ENCODE results near the gene TMEM255B.
A peak's percentile ranks its signal among the peaks of the same experiment; 100 is the strongest.

TMEM255B gene

DNA sequence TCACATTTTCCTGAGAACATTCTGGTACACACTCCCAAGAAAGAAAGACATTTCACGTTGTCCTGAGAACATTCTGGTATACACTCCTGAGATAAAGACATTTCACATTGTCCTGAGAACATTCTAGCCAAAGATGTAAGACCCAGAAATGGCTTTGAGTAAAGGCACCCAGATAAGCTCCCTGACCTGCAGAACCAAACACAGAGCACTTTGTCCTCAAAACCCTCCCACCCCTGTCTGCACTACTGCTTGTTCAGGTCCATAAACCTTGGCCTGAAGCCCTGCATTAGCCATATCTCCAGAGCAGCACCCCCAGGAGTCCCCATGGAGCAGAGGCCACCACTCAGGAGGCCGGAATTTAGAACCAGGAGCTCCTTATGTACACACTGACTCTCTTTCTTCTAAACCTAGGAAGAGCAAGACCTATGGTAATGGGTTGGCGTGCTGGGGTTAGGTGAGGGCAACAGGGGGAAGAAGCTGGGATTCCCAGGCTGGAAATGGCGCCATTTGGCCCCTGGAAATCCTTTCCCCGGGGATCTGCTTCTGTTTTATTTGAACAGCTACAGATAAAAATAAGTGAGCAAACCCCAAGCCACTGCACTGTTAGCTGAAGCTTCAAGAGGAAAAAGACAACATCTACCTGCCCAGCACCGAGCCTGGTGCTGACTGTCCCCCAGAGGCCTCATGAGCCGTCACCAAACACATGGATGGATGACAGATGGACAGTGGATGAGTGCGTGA, 91.1 kb downstream of the TMEM255B start:
- Mint-ChIP-seq H3K27ac (no peak overlapping the region), H3K4me1 (peaks cover 49% of the 10 kb centered on the region), H3K27me3 (peaks cover 15% of the 10 kb centered on the region), H3K9me3 (no peaks in the 10 kb centered on the region), H3K4me3 (no peak overlapping the region)
- DNase-seq (no peak), ATAC-seq (no peak)

DNA sequence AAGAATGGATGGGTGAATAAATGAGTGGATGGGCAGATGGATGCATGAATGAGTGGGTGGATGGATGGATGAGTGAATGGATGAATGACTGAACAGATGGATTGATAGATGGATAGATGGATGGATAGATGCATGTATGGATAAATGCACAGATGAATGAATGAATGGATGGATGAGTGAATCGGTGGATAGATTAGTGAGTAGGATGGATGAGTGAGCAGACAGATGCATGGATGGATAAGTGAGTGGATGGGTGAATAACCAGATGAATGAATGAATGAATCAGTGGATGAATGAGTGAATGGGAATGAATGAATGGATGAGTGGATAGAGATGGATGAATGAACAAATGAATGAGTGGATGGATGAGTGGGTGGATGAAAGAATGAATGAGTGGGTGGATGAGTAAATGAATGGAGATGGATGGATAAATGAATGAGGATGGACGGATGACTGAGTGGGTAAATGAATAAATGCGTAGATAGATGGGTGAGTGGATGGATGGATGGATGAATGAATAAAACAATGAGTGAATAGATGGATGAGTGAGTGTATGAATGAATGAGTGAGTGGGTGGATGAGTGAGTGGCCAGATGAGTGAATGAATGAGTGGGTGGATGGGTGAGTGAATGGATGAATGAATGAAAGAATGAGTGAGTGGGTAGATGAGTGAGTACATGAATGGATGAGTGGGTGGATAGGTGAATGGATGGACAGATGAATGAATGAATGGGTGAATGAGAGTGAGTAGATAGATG, 91.9 kb downstream of the TMEM255B start:
- DNase-seq, result no peak
- ATAC-seq, result no peak

DNA sequence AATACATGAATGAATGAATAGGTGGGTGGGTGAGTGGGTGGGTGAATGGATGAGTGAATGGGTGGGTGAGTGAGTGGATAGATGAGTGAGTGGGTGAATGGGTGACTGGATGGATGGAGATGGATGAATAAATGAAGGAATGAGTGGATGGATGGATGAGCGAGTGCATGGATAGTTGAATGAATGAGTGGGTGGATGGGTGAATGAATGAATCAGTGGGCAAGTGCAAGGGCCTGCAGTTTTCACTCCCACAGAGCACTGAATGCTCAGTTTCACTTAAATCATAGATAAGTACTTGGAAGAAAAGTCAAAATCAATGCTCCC, 92.4 kb downstream of the TMEM255B start:
- no peak overlapping the region for H3K4me3 Mint-ChIP-seq
- H3K9me3 Mint-ChIP-seq, result no peaks in the 10 kb centered on the region
- H3K27me3 Mint-ChIP-seq, result peaks cover 21% of the 10 kb centered on the region
- no peak overlapping the region for H3K27ac Mint-ChIP-seq
- DNase-seq (no peak), ATAC-seq (no peak)
- H3K4me1 Mint-ChIP-seq, result peaks cover 36% of the 10 kb centered on the region

More for the DNA sequence above, 91.9 kb downstream of the TMEM255B start:
- no peaks in the 10 kb centered on the region for H3K9me3 Mint-ChIP-seq
- H3K4me3 Mint-ChIP-seq, result no peak overlapping the region
- peaks cover 16% of the 10 kb centered on the region for H3K27me3 Mint-ChIP-seq
- H3K4me1 Mint-ChIP-seq, result peaks cover 41% of the 10 kb centered on the region
- no peak overlapping the region for H3K27ac Mint-ChIP-seq

DNA sequence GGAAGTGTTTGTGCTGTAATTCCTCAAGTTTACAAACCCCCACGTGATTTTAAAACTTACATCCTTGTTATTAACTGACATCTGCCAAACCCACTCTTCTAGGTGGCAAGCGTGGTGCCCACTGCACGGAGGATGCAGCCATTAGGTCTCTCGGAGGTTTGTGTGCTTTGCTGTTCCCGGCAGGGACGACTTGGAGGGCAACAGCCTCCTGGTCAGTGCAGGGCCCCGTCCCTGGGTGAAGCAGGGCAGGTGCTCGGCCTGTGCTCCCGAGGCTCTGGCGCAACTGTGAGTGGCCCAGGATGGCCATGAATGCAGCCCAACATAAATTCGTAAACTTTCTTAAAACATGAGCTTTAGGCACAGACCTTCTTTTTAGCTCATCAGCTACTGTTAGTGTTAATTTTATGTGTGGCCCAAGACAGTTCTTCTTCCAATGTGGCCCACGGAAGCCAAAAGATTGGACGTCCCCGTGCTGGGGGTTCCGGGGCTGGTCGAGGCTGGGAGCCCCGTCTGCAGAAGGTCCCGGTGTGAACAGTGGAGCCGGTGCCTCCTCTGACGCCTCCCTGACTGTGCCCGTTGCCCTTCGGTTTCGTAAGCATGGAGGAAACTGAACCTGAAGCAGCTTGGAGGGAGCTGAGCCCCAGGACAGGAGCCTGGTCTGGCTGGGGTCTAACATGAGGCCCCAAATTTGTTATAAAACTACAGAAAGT, 93.0 kb downstream of the TMEM255B start:
- peaks cover 22% of the 10 kb centered on the region for H3K27me3 Mint-ChIP-seq
- no peak overlapping the region for H3K4me3 Mint-ChIP-seq
- no peaks in the 10 kb centered on the region for H3K9me3 Mint-ChIP-seq
- no peak overlapping the region for H3K27ac Mint-ChIP-seq
- ATAC-seq (no peak), DNase-seq (no peak)
- H3K4me1 Mint-ChIP-seq, result peaks cover 30% of the 10 kb centered on the region

DNA sequence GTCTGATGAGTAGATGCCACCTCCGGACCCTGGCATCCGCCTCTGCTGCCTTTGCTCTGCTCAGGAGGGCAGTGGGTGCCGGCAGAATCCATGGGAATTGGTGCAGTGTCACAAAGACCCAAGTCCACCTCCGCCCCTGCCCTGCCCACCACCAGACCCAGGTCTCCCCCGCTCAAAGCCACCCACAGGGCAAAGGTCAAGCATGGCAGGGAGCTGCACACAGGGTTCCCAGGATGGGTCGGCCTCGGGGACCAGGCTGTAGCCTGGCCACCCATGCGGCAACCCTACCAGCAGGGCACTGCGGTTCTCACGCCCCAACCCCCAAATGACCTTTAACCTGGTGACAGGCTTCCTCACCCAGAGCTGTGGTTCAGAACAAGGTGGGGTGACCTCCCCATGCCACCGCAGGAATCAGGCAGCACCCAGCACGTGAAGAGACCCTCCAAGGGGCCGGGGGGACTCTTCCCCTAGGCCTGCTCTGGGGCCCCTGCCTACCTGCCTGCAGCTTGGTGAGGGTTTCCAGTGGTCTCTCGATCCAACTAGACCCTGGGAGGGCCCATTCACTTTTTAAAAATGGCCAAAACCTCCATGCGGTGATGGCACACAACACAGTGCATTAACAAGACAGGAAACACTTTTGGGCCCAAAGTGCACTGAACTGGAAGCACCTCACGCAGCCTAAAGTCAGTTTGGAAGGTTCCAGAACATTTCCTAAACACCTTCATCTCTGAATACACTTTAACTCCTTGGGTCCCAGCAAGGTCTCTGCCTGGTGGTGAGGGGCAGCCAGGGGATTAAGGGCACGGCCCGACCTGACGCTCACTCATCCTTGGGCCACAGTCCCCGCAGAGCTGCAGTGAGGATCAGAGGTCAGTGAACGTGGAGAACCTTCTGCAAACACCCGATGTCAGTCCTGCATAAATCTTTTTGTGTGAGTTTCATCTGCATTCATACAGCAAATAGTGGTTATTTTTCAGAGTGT, 93.8 kb downstream of the TMEM255B start:
- Mint-ChIP-seq H3K4me3 (no peak overlapping the region), H3K9me3 (no peaks in the 10 kb centered on the region), H3K4me1 (peaks cover 27% of the 10 kb centered on the region), H3K27me3 (peaks cover 22% of the 10 kb centered on the region), H3K27ac (no peak overlapping the region)
- DNase-seq (no peak), ATAC-seq (no peak)

DNA sequence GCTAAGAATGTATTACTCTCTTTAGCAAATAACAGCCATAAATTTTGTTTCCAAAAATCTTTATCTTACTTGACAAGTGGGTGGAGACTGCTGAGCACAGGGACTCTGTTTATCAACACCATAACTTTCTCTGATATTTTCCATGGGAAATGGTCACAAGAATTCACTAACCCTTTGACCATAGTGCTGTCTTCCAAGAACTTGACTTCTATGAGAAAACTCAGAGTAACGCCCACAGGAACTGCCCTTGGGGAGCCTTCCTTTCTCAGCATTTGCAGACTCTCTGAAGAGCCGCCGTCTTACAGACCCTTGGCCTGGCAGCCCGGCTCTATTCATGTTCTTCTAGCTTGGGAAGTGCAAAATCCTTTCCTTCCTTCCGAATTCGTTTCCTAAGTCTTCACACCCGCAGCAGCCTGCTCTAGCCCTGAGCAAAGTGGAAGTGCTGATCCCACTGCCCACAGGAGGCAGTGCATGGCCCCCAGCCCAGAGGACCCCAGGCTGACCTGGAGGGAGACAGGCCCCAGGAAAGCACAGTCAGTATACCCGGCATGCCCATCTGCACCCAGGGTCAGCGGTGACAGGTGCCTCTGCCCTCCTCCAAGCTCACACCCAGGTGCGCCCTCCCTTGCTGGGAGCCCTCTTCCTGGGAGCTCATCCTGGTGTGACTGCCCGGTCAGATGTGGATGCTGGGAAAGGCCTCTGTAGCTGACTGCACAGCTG, 94.7 kb downstream of the TMEM255B start:
- peaks cover 5 to 6% of the 10 kb centered on the region in 2 donors for H3K9me3 Mint-ChIP-seq
- peaks cover 22% of the 10 kb centered on the region for H3K27me3 Mint-ChIP-seq
- DNase-seq, result no peak
- ATAC-seq, result peak; percentile 27
- peaks cover 27% of the 10 kb centered on the region for H3K4me1 Mint-ChIP-seq
- H3K27ac Mint-ChIP-seq, result peak overlapping the region in 1 of 2 donors; percentile 6
- H3K4me3 Mint-ChIP-seq, result peak overlapping the region in 1 of 2 donors; percentile 58

DNA sequence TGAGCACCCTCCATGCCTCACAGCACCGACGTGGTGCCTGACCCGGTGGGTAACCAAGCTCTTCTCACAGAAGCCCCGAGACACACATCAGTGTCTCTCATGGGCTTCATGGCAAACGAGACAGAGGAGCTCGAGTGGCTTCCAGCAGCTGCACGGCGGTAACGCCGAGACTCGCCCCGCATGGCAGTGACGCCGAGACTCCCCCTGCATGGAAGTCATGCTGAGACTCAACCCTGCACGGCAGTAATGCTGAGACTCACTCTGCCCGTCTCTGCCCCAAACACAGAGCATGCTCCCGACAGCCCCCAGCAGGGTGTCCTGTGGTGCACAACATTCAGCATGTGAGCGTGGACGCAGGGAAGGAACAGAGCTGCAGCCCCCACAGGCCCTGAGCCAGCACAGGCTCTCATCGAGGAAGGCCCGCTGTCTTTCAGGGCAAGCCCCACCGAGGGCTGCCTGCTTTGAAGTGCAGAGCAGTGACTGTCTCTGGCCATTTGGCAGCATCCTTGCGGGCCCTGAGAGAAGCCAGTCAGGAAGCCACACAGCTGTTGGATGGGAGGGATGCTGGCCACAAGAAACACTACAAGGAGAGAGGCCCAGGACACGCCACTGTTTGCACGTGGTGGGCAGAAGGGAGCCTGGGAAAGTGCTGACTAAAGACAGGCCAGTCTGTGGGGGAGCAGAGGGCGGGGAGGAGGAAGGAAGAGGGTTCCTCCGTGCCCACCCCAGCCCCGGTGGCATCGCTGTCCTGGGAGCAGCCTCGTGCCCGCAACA, 95.4 kb downstream of the TMEM255B start:
- no peak for DNase-seq
- H3K4me3 Mint-ChIP-seq, result peak overlapping the region in 1 of 2 donors; percentile 58
- peak; percentile 52 for ATAC-seq
- peaks cover 22% of the 10 kb centered on the region for H3K27me3 Mint-ChIP-seq
- peak overlapping the region in 1 of 2 donors; percentile 9 for H3K27ac Mint-ChIP-seq
- H3K4me1 Mint-ChIP-seq, result peaks cover 27% of the 10 kb centered on the region
- peaks cover 13% of the 10 kb centered on the region in 2 donors for H3K9me3 Mint-ChIP-seq

DNA sequence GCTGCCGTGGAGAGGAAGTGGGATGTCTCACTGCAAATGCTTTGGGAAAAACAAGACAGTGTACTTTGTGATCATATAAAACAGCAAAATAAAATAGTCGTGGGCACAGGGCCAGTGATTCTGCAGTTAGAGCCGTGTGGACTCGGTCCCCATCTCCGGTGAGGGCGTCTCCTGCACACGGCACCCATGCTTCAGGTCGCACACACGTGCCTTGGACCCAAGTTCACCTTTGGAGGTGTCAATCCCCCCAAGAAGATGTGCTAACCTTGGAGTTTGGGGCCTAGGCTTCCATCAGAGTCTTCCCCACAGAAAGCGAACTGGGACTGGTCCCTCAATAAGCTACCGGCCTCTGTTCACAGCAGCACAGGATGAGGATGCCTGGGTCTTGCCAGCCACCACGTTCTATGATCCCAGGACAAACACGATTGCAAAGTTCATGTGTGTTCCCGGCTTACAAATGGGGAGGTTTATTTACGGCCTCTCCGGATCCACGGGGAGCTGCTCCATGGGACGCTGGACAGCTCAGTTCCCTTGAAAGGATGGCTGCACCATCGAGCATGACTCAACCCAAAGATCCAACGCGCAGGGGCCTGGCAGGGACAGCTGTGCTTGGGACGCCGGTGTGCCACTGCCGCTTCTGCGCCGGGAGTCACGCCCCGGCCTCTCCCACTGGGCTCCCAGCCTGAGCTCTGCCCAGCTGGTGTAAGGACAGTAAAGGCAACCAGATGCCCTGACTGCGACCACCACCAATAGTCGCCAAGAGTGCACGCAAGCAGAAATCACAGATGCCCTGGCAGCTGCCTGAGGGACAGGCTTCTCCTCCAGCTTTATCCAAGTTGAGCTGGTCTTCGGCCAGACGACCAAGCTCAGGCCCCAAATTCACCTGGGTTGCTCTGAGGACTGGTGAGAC, 96.2 kb downstream of the TMEM255B start:
- ATAC-seq (peak; percentile 29), DNase-seq (no peak)
- Mint-ChIP-seq H3K9me3 (peaks cover 14 to 16% of the 10 kb centered on the region in 2 donors), H3K4me1 (peaks cover 27% of the 10 kb centered on the region), H3K4me3 (peak overlapping the region in 1 of 2 donors; percentile 58), H3K27me3 (peaks cover 22% of the 10 kb centered on the region), H3K27ac (no peak overlapping the region)

DNA sequence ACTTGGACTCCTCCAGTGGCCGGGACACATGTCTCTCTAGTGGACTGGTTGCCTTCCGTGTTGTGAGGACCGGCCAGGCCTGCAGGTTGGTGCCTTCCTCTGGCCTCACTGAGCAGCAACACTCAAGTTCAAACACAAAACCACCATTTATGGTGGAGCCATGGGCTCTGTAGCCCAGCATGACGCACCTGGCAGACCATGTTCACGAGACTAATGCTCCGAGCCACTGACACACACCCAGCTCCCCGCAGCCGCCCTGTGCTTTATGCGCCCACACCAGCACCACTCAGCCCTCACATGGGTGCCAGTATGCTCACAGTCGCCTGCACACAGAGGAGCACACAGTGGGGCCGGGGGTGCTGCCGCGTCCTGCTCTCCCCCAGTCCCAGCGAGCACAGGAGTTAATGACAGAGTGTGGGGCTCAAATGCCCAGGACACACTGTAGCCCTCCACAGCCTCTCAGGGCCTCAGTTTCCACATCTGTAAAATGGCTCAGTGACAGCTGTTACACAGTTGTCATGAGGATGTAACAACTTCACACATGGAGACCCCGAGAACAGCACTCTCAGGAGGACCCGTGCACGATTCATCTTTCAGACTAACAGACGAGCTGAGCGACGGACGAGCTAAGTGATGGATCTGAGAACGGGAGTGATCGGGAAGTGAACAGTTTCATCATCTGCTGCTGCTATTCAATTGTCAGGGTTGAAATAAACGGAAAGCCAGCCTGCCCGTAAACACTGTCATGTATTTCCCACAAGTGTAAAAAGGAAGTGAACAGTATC, 97.1 kb downstream of the TMEM255B start:
- H3K27ac Mint-ChIP-seq, result no peak overlapping the region
- peaks cover 24% of the 10 kb centered on the region for H3K27me3 Mint-ChIP-seq
- H3K4me1 Mint-ChIP-seq, result peaks cover 27% of the 10 kb centered on the region
- no peak overlapping the region for H3K4me3 Mint-ChIP-seq
- ATAC-seq (no peak), DNase-seq (no peak)
- H3K9me3 Mint-ChIP-seq, result peaks cover 14 to 16% of the 10 kb centered on the region in 2 donors

DNA sequence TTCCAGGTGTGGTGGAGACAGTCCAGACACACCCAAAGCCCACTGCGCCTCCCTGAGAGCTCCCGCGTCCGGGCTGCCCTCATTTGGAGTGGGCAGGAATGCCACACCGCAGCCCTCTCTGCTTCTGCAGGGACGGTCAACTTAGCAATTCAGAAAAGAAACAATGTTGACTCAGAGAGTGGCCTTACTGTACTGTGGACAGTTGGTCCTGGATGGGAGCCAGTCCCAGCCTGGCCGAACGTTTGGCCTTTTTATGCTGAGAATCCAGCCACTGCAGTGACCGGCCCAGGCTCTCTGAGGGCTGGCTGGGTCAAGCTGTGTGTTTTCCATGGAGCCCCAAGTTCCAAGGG, 97.7 kb downstream of the TMEM255B start:
- Mint-ChIP-seq H3K4me1 (peaks cover 27% of the 10 kb centered on the region), H3K4me3 (no peak overlapping the region), H3K9me3 (peaks cover 14 to 16% of the 10 kb centered on the region in 2 donors), H3K27ac (no peak overlapping the region), H3K27me3 (peaks cover 29% of the 10 kb centered on the region)
- no peak for DNase-seq
- no peak for ATAC-seq

DNA sequence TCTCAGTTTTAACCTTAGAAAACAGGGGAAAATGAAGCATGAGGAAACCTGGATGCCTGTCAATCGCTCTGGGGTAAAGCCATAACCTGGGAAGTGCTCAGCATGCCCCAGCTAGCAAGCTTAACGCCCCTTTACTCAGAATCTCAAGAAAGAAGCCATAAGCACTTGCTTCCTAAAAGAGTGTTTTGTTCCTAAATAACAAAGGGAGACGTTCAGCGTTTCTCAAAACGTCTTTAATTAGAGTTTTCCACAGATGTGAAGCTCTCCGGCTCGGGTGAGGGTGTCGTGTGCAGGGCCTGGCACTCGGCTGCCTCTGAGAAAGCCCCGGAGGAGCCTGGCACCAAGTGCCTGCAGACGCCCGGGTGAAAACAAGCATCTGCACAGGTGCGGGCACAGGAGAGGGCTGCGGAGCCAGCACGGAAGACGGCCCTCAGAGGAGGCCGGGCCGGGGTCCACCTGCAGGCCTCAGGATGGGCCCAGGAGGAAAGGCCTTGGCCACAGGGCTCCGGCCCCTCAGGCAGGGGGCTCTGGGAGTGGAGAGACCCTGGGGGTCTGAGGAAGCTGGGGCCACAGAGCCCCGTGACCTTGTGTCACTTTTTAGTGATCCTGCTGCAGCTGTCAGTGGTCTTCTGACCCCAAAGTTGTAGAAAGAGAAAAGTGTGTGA, 98.6 kb downstream of the TMEM255B start:
- peaks cover 32% of the 10 kb centered on the region for H3K4me1 Mint-ChIP-seq
- no peak overlapping the region for H3K4me3 Mint-ChIP-seq
- peaks cover 14 to 16% of the 10 kb centered on the region in 2 donors for H3K9me3 Mint-ChIP-seq
- no peak for DNase-seq
- peaks cover 39% of the 10 kb centered on the region for H3K27me3 Mint-ChIP-seq
- no peak overlapping the region for H3K27ac Mint-ChIP-seq
- ATAC-seq, result no peak
